Activated T-helper 1 cell treated with anti-CD3 and anti-CD28 coated beads, Interleukin-2, amount 50 U/mL, for 16 hours (primary cell): Measurements from ENCODE around the gene PSD4.

Experiments used
- DNase-seq, 2 donors: peaks; one replicate each; pipeline ENCODE4 v3.0.0-alpha.2; 2020; ENCODE audit warnings: low read depth in 1 of 2, low spot score in 1 of 2

The PSD4 gene

DNA sequence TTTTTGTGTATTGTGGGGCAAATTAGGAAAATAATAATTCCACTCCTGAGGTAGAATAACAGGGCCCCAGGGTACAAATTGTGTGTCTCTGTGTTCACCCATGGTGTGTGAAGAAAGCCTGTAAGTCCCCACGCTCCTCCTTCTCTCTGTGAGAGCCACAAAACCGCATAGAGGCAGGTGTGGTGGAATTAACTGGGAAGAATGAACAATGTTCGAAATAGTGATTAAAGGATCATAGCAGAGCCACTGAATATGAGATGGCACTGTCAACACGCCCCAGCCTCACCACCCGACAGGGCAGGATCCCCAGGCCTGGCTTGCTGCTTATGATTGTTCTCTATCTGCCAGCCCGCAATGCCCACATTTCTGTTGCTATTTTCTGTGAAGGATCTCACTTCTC, 32.3 kb upstream of the PSD4 start:
- no peak for DNase-seq

DNA sequence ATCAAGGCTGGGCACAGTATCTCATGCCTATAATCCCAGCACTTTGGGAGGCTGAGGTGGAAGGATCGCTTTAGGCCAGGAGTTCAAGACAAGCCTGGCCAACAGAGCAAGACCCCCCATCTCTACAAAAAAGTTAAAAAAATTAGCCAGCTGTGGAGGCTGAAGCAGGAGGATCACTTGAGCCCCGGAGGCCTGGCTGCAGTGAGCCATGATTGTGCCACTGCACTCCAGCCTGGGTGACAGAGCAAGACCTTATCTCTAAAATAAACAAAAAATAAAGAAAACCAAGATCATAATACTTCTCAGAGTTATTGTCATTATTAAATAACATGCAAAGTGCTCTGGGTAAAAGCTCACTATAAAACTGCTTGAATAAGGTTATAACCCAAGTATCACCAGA, 31.5 kb upstream of the PSD4 start:
- DNase-seq, result no peak

GRCh38 chr2:113144259-113144658, 29.5 kb upstream of the PSD4 start:
- no peak for DNase-seq

- DNase-seq, result no peak
Measured at GRCh38 chr2:113148606-113149552, 24.9 kb upstream of the PSD4 start.

DNA sequence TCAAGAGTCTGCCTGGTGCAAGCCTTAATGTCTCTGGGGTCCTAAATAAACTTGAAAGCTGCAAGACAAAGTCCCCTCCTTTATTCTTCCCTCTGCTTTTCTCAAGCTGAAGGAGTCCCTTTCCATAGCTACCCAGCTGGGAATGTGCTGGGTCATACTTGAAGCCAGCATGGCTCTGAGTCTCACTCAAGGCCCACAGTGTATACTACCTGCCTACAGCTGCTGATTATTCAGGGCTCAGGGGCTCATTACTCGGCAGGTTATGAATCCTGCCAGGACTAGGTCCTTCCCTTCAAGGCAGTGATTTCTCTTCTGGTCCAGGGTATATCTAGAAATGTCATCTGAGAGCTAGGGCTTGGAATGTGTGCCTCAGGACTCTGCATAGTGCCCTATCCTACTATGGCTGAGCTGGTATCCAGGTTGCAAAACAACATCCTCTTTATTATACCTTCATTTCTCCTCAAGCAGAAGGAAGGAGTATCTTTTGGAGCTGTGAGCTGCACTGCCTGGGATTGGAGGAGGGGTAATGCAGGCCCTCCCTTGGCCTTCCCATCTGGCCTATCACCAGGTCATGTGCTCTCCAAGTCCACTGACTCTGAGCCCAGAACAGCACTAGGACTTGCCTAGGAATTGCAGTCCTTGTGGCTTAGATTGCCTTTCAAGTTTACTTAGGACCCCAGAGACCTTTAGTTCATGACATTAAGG, 24.1 kb upstream of the PSD4 start:
- DNase-seq, result no peak

GRCh38 chr2:113150258-113150601, 23.5 kb upstream of the PSD4 start:
- DNase-seq, result no peak

GRCh38 chr2:113155331-113155730, 18.4 kb upstream of the PSD4 start:
- DNase-seq, result no peak

DNA sequence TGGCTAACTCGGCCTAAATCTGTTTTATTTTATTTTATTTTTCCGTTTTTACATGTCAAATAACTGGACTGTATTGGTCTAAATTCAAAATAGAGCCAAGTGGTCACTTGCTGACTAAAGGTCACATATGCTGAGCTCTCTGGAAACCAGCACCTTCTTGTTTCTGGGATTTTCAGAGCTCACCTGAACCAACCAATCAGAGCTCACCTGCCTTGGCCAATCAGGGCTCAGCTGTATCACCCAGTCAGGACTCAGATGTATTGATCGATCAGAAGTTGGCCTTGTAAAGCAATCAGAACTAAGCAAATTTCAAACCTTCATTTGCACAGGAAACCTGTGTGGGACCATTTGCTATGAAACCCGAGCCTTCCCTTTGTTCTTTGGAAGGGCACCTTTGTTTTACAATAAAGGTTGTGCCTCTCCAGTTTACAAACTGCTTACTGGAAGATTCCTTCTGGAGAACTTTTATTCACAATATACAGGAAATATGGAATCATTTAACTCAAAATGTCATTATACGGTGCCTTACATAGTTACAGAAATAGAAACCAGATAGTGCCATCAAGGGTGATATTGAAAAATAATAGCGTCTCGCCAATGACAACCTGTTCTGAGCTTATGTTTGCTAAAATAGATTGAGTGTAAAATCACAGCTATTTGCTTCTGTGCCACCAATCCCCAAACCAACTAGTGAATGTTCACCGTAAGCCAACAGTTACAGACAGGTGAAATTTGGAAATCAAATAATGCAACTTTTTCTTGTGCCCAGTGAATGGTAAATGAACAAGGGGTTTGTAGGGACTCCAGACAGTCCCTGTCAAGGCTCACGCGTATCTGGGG, 17.3 kb upstream of the PSD4 start:
- no peak for DNase-seq

- peak in 1 of 2 donors; percentile 34 for DNase-seq
Measured at GRCh38 chr2:113157118-113157896, 16.5 kb upstream of the PSD4 start.

DNA sequence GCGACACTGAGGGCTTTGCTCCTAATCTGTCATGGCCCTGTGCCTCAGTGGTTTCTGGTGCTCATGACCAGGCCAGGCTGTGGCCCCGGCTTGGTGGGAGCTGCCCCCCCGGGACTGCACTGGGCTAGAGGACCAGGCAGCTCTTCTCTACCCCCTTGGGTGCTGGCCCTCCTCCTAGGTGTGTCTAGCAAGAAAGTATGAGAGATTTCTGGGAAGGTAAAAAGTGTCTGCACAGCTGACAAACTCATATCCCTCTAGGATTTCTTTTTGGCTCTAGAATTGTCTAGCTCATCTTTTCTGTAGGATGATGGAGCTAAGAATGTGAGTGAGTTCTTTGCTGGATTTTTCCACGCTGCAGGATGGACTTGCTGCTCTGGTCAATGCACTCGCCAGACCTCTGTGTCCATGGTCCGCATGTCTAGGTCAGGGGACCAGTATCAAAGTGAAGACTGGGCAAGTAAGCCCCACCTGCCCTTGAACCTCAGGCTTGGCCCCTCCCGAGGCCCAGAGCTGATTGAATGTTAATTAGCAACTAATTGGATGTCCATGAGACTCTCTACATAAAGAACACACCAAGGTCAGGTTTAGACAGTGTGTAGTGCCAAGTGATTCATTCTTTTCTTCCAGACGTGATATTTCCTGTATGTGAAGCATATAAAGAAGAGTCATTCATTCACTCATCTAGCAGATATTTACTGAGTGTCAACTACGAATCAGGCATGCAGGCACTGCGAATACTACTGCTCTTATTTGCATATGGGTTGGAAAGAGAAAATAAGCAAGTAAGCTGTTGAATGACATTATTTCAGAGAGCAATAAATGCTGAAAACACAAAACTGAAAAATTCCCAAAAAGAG, 15.6 kb upstream of the PSD4 start:
- no peak for DNase-seq

GRCh38 chr2:113158884-113159553, 14.8 kb upstream of the PSD4 start:
- no peak for DNase-seq

DNA sequence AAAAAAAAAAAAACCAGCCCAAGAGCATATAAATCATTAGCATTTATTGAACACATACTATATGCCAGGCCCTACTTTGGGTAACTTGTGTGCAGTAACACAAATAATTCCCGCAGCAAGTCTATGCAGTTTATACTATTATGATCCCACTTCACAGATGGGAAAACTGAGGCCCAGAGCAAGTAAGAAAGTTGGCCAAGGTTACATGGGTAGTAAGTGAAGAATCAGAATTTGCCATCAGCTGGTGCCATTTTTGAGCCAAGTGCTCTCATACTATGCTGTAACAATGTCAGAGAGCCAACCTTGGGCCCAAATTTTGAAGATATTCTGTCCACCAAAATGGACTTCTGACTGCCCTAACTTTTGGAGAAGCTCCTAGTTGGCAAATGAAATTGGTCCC, 13.5 kb upstream of the PSD4 start:
- no peak for DNase-seq

GRCh38 chr2:113160962-113161361, 12.8 kb upstream of the PSD4 start:
- no peak for DNase-seq

DNA sequence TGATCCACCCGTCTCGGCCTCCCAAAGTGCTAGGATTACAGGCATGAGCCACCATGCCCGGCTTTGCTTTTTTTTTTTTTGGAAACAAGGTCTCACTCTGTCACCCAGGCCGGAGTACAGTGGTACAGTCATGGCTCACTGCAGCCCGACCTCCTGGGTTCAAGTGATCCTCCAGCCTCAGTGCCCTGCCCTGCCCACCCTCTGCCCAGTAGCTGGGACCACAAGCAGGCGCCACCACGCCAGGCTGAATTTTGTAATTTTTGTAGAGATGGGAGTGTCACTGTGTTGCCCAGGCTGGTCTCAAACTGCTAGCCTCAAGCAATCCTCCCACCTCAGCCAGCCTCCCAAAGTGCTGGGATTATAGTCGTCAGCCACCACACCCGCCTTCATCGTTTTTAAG, 11.6 kb upstream of the PSD4 start:
- no peak for DNase-seq

DNA sequence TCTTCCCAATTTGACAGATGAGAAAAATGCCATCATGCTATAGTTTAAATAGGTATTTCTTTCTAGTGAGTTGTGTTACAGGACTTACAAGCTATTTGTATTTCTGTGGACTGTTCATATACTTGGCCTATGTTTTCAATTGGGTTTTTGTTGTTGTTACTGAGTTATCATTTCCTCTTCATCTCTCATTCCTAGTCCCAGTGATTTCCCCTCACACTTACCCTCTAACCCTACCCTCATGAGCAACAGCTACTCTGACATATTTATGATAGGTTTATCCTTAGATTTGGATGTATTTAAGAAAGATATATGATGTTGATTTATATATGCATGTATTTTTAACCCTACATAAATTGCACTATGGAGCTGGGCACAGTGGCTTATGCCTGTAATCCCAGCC, 10.9 kb upstream of the PSD4 start:
- no peak for DNase-seq

DNA sequence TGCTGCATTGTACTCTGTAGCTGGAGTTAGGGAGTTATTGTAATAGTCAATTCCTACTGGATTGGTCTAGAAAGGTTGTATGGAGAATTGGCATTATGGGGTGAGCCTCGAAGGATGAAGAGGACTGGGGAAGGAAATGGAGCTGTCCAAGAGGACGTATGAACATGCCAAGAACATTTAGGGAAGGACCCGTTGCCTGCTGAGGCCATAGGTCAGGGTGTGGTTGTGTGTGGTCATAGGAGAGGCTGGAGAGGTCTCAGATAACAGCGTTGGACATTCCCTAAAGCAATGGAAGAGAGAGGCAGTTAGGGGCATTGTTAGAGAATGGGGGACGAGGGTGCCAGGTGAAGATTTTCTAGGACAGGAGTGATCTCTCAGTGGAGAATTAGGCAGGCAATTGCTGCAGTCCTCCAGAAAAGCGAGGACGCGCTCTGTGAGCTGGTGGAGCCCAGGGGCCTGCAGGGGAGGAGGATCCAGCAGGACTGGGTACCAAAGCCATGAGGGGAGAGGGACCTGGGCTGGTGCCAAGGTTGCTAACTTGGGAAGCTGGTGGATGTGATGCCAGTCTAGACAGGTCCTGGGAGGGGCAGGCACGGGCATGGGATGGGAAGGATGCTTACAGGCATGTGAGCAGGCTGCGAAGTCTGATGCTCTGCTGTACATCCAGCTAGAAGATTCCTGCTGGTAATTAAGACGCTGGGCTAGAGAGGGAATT, 9.4 kb upstream of the PSD4 start:
- DNase-seq, result no peak

- no peak for DNase-seq
Measured at GRCh38 chr2:113164930-113165585, 8.7 kb upstream of the PSD4 start.

DNA sequence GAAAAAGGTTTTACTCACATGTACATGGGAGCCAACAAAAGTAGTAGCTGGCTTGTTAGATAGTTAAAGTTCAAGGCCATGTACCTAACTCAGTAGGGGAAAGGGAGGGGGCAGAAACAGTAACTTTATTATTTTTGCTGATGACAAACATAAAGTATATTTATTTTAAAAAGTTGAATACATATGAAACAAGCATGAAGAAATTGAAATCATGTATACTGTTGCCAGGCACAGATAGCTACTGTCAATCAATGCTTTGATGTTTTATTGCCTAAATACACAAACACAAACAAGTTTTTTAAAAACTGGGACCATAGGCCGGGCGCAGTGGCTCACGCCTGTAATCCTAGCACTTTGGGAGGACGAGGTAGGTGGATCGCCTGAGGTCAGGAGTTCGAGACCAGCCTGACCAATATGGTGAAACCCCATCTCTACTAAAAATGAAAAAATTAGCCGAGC, 7.6 kb upstream of the PSD4 start:
- no peak for DNase-seq
